GM18867 (cell line): ENCODE data around the gene SPECC1.
"Not testable (repeated sequence)": the region's sequence is repeated elsewhere in the genome, so short reads cannot be mapped to it uniquely, and the experiment has no call there.

Experiments used
- ATAC-seq: cut with Tn5 transposase; IDR thresholded peaks from one replicate; pipeline ENCODE4 v1.9.1; 2021; ENCODE audit warnings: mild to moderate bottlenecking, moderate library complexity; ENCODE audit not compliant: unreplicated experiment

Gene SPECC1

GRCh38 chr17:20291853-20292252, 282.7 kb downstream of the SPECC1 start:
- ATAC-seq = no peak

GRCh38 chr17:20293501-20293900, 284.3 kb downstream of the SPECC1 start:
- no peak for ATAC-seq

DNA sequence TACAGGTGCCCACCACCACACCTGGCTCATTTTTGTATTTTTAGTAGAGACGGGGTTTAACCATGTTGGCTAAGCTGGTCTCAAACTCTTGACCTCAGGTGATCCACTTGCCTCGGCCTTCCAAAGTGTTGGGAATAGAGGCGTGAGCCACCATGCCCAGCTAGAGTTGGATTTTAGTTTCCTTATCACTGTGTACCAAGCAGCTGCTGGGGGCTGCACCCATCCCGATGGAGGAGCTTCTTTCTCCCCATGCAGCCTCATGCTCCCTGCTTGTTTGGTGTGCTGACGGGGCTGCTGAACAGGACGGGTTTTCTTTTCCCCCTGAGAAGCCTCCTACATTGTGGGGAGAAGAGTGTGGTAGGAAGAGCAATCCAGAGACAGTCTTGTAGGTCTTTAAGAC, 285.0 kb downstream of the SPECC1 start:
- ATAC-seq = no peak

GRCh38 chr17:20299013-20299412, 289.9 kb downstream of the SPECC1 start:
- ATAC-seq = no peak

DNA sequence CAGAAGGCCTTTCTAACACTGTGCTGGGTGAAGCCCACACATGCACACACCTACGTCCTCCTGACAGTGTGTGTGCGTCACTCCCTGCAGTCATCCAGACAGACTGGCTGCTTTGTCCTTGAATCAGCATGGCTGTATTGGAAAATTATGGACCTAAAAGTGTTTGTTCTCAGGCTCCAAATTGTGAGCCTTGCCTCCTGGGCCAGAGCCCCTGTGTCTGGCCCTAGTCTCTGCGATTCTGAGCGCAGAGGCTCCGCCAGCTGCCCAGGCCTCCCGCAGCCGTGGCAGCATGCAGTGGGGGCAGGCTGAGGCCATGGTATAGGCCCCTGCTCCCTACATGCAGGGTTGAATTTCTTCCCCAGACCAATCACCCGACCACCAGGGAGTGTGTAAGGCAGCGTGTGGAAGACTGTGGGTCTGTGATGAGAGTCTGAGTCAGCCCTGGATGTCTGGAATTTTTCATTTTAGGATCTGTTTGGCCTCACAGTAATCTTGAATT, 291.3 kb downstream of the SPECC1 start:
- ATAC-seq = no peak

- no peak for ATAC-seq
Observed at GRCh38 chr17:20302246-20302917, 293.2 kb downstream of the SPECC1 start.

DNA sequence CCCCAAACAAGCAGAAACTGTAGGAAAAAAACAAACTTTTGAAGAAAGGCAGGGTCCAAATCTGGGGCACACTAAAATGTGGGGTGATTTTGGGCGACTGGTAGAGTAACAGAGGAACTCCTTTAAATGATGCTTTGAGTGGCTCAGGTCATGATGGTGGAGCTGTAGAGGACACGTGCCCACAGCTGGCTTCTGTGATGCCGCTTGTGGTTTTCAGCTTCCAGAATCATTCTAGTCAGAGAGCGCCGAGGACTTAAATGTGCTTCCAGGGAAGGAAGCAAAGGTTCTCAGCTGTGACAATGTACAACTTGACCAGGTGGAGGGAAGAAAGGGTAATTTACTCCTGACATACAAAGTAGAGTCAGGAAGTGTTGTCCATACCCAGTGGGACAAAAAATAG, 295.8 kb downstream of the SPECC1 start:
- no peak for ATAC-seq

GRCh38 chr17:20306924-20307323, 297.8 kb downstream of the SPECC1 start:
- ATAC-seq = no peak

DNA sequence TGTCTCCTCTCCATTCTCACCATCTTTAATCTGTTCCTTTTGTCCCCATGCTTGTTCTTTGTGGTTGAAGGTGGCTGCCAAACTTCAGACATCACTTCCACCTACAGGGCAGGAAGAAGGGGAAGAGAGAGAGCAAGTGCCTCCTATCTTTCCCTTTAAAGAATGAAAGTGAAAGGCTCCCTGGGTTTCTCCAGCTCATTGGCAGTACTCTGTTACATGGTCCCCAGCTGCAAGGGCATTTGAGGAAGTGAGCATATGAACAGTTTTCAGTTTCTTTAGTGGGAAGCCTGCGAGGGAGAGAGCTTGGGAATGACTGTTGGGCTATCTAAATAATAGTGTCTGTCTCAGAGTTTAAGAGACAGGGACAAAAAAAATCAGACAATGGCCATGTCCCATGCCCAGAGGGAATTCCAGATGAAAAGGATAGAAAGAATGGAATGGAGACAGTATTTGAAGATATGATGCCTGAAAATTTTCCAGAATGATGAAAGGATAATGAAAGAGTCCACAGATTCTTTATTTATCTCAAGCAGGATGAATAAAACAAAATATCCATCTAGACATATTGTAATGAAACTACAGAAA, 298.3 kb downstream of the SPECC1 start:
- ATAC-seq = no peak

DNA sequence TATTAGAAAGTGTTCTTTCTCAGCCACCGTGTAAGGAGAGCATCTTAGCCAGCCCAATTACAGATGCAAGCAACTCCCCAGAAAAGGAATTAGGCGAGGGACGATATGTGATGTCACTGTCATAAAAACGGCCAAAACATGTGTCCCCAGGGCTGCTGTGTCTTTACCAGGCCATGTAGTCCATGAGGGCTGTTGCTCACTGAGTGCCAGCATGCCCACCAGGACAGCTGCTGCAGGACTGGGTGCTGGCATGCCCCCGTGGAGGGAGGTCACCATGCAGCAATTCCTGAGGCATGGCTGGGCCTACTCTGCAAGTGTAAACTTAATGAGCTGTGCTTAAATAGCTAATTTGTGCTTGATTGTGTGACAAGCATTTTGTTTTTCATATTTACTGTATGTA, 301.3 kb downstream of the SPECC1 start:
- no peak for ATAC-seq

GRCh38 chr17:20313306-20313705, 304.1 kb downstream of the SPECC1 start:
- ATAC-seq = no peak

GRCh38 chr17:20313891-20314290, 304.7 kb downstream of the SPECC1 start:
- no peak for ATAC-seq

GRCh38 chr17:20314834-20315233, 305.7 kb downstream of the SPECC1 start:
- no peak for ATAC-seq

DNA sequence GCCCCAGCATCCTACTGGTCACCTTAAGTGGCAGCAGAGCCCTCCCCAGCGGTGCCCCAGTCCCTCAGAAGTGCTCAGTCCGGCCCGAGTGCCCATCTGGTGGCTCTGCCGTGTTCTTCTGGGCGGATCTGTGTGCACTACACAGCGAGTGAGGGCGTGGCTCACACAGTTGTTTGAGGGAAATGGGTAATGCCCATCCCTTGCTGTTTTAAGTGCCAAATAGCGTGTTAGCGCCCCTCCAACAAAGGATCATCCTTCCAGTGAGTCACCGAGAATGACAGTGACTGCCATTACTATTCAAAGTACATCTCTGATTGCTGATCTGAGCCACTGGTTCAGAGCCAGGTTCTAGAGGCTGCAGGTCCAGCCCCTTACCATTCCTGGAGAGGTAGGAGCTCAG, 306.2 kb downstream of the SPECC1 start:
- ATAC-seq = no peak

GRCh38 chr17:20315821-20316220, 306.7 kb downstream of the SPECC1 start:
- no peak for ATAC-seq

DNA sequence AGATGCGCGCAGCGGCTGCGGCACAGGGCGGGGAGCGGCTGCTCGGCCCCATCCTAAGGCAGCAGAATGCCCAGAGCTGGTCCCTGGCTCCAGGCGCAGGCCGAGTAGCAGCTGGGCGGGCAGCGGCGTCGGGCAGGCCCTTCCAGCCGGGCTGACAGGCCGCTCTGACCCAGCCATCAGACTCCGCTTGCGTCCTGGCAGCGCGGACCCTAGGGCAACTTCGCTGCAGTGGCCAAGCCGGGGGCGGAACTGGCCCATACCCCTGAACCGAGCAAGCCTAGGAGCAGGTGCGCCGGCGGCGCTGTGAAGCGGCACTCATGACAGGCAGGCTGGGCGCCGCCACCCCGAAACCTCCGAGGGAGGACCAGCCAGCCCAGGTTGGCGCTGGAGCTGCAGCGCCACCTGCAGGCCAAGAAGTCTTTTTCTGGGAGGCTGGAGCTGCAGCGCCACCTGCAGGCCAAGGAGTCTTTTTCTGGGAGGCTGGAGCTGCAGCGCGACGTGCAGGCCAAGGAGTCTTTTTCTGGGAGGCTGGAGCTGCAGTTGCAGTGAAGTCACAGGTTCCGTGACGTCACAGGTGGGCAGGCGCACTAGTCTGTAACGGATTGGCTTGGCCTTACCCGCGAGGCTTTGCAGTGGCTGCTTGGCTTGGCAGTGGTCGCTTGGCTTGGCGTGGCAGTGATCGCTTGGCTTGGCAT, 311.5 kb downstream of the SPECC1 start:
- peak; percentile 64 for ATAC-seq

DNA sequence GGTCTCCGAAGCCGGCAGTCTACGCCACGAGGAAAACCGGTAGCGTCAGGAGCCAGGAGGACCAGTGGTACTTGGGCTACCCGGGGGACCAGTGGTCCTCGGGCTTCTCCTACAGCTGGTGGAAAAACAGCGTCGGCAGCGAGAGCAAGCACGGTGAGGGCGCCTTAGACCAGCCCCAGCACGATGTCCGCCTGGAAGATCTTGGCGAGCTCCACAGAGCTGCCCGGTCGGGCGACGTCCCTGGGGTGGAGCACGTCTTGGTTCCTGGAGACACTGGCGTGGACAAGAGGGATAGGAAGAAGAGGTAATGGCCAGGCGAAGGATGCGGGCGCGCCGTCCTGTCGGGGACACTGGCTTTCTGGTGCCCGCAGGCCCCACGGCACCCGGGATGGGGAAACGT, 312.2 kb downstream of the SPECC1 start:
- ATAC-seq = not testable (repeated sequence)

DNA sequence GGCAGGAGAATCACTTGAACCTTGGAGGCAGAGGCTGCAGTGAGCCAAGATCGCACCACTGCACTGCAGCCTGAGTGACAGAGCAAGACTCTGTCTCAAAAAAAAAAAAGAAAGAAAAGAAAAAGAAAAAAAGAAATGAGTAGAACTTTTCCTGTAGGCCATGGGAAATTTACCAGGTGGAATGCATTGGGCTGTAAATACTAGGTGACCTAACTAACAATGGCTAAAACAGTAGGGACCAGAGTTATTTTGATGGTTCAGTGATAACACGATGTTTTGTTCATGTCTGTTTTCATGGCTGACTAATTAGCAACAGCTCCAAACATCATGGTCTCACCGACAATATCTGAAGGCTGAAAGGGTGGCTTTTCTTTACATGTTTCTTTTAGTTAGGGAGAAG, 318.6 kb downstream of the SPECC1 start:
- not testable (repeated sequence) for ATAC-seq

- not testable (repeated sequence) for ATAC-seq
Observed at GRCh38 chr17:20351405-20351804, 342.2 kb downstream of the SPECC1 start.

GRCh38 chr17:20352567-20352966, 343.4 kb downstream of the SPECC1 start:
- ATAC-seq = not testable (repeated sequence)

DNA sequence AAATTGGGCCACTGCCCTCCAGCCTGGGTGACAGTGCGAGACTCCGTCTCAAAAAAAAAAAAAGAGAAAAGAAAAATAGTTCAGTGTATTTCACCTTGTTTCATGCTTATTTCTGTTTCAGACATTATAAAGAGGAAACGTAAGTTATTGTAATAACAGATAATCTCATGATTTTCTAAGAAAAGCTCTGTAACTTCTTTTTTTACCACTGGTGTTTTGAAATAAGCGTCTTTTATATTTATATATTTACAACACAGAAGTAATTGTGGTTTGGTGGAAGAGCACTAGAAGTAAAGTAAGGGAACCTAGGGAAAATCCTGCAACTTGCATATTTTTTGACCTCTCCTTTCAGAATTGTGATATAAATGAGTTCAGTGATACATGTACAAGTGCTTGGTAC, 354.7 kb downstream of the SPECC1 start:
- ATAC-seq = not testable (repeated sequence)
